HCT116 (cell line): ENCODE results near the gene EXOC4.

Experiments used
- CTCF ChIP-seq, 3 experiments: fragments of 200-600 bp in 1 of 3; sonication (generic) in 1 of 3; IDR thresholded peaks in 2 of 3; conservative IDR thresholded peaks in 1 of 3; 2 replicates each; pipeline ENCODE4 v1.5.1; 2012 to 2017; ENCODE audit warnings: low read depth in 2 of 3, low read length in 2 of 3, antibody characterized with exemption in 1 of 3, borderline replicate concordance in 1 of 3, control low read depth in 1 of 3, mild to moderate bottlenecking in 1 of 3, mixed read lengths in 1 of 3, mixed run types in 1 of 3, moderate library complexity in 1 of 3; ENCODE audit not compliant: insufficient read depth in 1 of 3
- ELF1 ChIP-seq: IDR thresholded peaks from 2 replicates; pipeline ENCODE4 v1.6.1; 2012; ENCODE audit warnings: low read depth, borderline replicate concordance
- MAX ChIP-seq: IDR thresholded peaks from 2 replicates; pipeline ENCODE4 v1.6.1; 2012
- SP1 ChIP-seq: IDR thresholded peaks from 2 replicates; pipeline ENCODE4 v1.6.1; 2012; ENCODE audit warnings: low read depth

DNA sequence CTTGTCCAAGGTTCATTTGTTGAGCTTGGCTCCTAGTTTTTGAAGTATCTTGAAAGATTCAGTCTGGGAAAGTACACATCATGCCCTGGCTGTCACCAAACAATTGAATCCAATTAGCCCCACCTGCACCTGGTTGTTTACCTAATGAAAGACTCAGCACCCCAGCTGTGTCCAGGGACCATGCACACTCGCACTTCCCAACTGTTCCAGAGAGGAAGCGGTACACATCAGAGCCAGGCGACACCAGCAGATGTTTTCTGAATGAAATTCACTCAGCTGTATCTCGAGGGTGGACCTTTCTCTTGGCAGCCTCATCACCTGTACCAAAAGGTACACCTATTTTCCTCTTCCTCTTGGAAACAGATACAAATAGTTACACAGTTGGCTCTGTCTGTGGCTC lies 657.9 kb downstream of the EXOC4 start:
- no peak for TF ChIP-seq CTCF (IDR thresholded peaks at IDR 0.05 in 2 of 3, conservative IDR thresholded peaks at IDR 0.05 in 1 of 3; ENCODE audit: borderline replicate concordance in 1 of 3, insufficient read depth in 1 of 3, low read depth in 2 of 3, low read length in 2 of 3)
- TF ChIP-seq ELF1, result no peak
- no peak for TF ChIP-seq SP1
- TF ChIP-seq MAX, result no peak
